HCT116 (cell line): Measurements from ENCODE around the gene CAMTA2.

Experiments
- CTCF ChIP-seq, 3 experiments: fragments of 200-600 bp in 1 of 3; sonication (generic) in 1 of 3; IDR thresholded peaks in 2 of 3; conservative IDR thresholded peaks in 1 of 3; 2 replicates each; pipeline ENCODE4 v1.5.1; 2012 to 2017; ENCODE audit warnings: low read depth in 2 of 3, low read length in 2 of 3, antibody characterized with exemption in 1 of 3, borderline replicate concordance in 1 of 3, control low read depth in 1 of 3, mild to moderate bottlenecking in 1 of 3, mixed read lengths in 1 of 3, mixed run types in 1 of 3, moderate library complexity in 1 of 3; ENCODE audit not compliant: insufficient read depth in 1 of 3
- EGR1 ChIP-seq: IDR thresholded peaks from 2 replicates; pipeline ENCODE4 v1.6.1; 2012; ENCODE audit warnings: low read depth
- MAX ChIP-seq: IDR thresholded peaks from 2 replicates; pipeline ENCODE4 v1.6.1; 2012
- POLR2AphosphoS5 ChIP-seq: IDR thresholded peaks from 2 replicates; pipeline ENCODE4 v1.6.1; 2011; ENCODE audit warnings: mild to moderate bottlenecking, low read depth, low read length, moderate library complexity

GRCh38 chr17:4947010-4947410 is 40.5 kb downstream of the CAMTA2 start:
- TF ChIP-seq CTCF (IDR thresholded peaks at IDR 0.05 in 2 of 3, conservative IDR thresholded peaks at IDR 0.05 in 1 of 3; ENCODE audit: borderline replicate concordance in 1 of 3, insufficient read depth in 1 of 3, low read depth in 2 of 3, low read length in 2 of 3) = no peak
- TF ChIP-seq POLR2AphosphoS5 = peak; percentile 41
- no peak for TF ChIP-seq MAX
- no peak for TF ChIP-seq EGR1
